Esophagus squamous epithelium (tissue), 4 donors: ENCODE measurements around the gene AANAT.

Source experiments
- POLR2A ChIP-seq, 4 donors: fragments of 450-650 bp; IDR thresholded peaks; one replicate each; pipeline ENCODE4 v1.6.1; 2017; ENCODE audit warnings: antibody characterized with exemption in 4 of 4, mild to moderate bottlenecking in 4 of 4, moderate library complexity in 3 of 4
- TF ChIP-seq, protein P1 (sequence below), 6 experiments: fragments of 450-650 bp in 4 of 6; fragments of 200-600 bp in 2 of 6; sonication (generic) in 2 of 6; IDR thresholded peaks; one replicate each; pipeline ENCODE4 v1.5.1; 2016 to 2019; ENCODE audit warnings: antibody characterized with exemption in 6 of 6, mild to moderate bottlenecking in 4 of 6, moderate library complexity in 4 of 6

DNA sequence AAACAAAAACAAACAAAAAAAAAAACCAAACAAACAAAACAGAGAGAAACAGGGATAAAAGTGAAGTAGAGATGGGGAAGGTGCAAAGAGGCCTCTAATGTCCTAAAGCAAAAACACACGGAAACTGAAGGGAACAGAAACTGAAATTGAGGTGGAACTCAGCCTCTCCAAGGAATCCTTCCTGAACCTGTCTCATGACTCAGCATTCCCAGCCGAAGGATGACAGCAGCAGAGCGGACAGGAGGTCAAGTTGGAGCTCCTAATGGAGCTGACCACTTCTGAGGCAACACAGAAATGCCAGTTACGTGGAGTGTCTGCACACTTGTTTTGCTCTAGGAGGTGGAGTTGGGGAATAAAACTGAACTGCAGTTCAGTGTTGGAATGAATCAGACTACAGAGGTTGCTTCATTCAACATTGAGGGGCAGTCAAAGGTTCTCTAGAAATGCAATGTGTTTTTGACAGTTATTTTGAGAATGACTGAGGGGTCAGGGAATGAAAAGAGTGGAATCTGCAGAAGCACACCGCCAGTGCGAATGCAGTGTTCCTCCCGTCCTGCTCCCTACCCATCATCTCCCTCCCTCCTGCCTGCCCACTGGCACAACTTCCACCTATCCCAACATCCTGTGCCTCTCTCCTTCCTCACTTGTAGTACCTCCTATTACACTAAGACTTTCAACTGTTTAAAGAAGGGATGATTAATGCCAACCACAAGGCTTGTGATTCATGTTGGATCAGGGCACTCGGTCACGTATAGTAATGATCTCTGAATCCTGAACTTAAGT, 20.8 kb upstream of the AANAT start:
- TF ChIP-seq, protein P1, sequence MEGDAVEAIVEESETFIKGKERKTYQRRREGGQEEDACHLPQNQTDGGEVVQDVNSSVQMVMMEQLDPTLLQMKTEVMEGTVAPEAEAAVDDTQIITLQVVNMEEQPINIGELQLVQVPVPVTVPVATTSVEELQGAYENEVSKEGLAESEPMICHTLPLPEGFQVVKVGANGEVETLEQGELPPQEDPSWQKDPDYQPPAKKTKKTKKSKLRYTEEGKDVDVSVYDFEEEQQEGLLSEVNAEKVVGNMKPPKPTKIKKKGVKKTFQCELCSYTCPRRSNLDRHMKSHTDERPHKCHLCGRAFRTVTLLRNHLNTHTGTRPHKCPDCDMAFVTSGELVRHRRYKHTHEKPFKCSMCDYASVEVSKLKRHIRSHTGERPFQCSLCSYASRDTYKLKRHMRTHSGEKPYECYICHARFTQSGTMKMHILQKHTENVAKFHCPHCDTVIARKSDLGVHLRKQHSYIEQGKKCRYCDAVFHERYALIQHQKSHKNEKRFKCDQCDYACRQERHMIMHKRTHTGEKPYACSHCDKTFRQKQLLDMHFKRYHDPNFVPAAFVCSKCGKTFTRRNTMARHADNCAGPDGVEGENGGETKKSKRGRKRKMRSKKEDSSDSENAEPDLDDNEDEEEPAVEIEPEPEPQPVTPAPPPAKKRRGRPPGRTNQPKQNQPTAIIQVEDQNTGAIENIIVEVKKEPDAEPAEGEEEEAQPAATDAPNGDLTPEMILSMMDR (IDR thresholded peaks at IDR 0.05): no peak
- no peak for TF ChIP-seq POLR2A (IDR thresholded peaks at IDR 0.05)
